Panc1 (cell line): ENCODE data around the gene ACP3. TPM values are rescaled to one million over a fixed set of nuclear protein-coding genes. Genes with fewer than 3 reads are reported as not detected.
"Not testable (repeated sequence)": the region's sequence is repeated elsewhere in the genome, so short reads cannot be mapped to it uniquely, and the experiment has no call there.

ENCODE experiments used
- ATAC-seq: fragments of 200-7000 bp; cut with Tn5 transposase; 2 replicates; pipeline ENCODE4 v1.9.1; 2020; ENCODE audit warnings: mild to moderate bottlenecking, moderate library complexity
- BruUV-seq: library from RNA; stranded (reverse); fragments of 400-500 nt; replicated peaks from 2 replicates; lab custom pipeline; 2021; lab: Mats Ljungman, UMichigan
- CTCF ChIA-PET: fragments of 300-600 bp; sonication (Branson Sonifier 250); formaldehyde crosslinking; loops from one replicate; lab custom pipeline; 2022; ENCODE audit warnings: antibody characterized with exemption; lab: Charles Lee
- POLR2A ChIA-PET: fragments of 300-600 bp; sonication (Branson Sonifier 250); formaldehyde crosslinking; loops from one replicate; lab custom pipeline; 2022; ENCODE audit warnings: antibody characterized with exemption; lab: Charles Lee
- DNase-seq: peaks from one replicate; pipeline ENCODE4 v3.0.0-alpha.2; 2010; ENCODE audit warnings: low read depth, low spot score
- H3K27ac ChIP-seq: 2 replicates; pipeline ENCODE4 v1.5.1; 2011; ENCODE audit warnings: mild to moderate bottlenecking, low read length, inconsistent platforms
- H3K27me3 ChIP-seq: fragments of 200-500 bp; sonication (Bioruptor generic); 2 replicates; pipeline ENCODE4 v1.6.0; 2014; ENCODE audit warnings: low read length, inconsistent platforms; ENCODE audit not compliant: control insufficient read depth, insufficient read depth
- H3K36me3 ChIP-seq: fragments of 200-500 bp; sonication (Bioruptor generic); 2 replicates; pipeline ENCODE4 v1.5.1; 2014; ENCODE audit warnings: inconsistent platforms, mild to moderate bottlenecking, low read length, moderate library complexity; ENCODE audit not compliant: control insufficient read depth, insufficient read depth
- H3K4me1 ChIP-seq: 2 replicates; pipeline ENCODE4 v1.5.1; 2011; ENCODE audit warnings: inconsistent platforms, mild to moderate bottlenecking, low read length, moderate library complexity; ENCODE audit not compliant: control insufficient read depth, insufficient read depth
- H3K4me3 ChIP-seq, 2 experiments: 2 replicates each; pipeline ENCODE4 v1.5.1; 2011 to 2012; ENCODE audit warnings: low read depth in 2 of 2, low read length in 2 of 2, mild to moderate bottlenecking in 2 of 2, inconsistent platforms in 1 of 2, moderate library complexity in 1 of 2
- H3K9me3 ChIP-seq: fragments of 200-500 bp; sonication (Bioruptor generic); 2 replicates; pipeline ENCODE4 v1.5.1; 2014; ENCODE audit warnings: low read depth, mild to moderate bottlenecking, inconsistent platforms, low read length, moderate library complexity; ENCODE audit not compliant: control insufficient read depth, insufficient read depth
- CTCF ChIP-seq: fragments of 450-650 bp; IDR thresholded peaks from 2 replicates; pipeline ENCODE4 v1.5.1; 2017; ENCODE audit warnings: mild to moderate bottlenecking
- POLR2AphosphoS5 ChIP-seq: IDR thresholded peaks from 2 replicates; pipeline ENCODE4 v1.6.1; 2012; ENCODE audit warnings: mild to moderate bottlenecking, low read depth, low read length, moderate library complexity
- REST ChIP-seq, 2 experiments: IDR thresholded peaks; 2 replicates each; pipeline ENCODE4 v1.6.1; 2011 to 2012; ENCODE audit warnings: low read depth in 2 of 2, control low read depth in 1 of 2, low read length in 1 of 2, mild to moderate bottlenecking in 1 of 2, moderate library complexity in 1 of 2; ENCODE audit not compliant: insufficient read depth in 1 of 2
- SIN3A ChIP-seq: IDR thresholded peaks from 2 replicates; pipeline ENCODE4 v1.6.1; 2012; ENCODE audit warnings: low read depth, mild to moderate bottlenecking, low read length, moderate library complexity, borderline replicate concordance; ENCODE audit not compliant: insufficient read depth
- TCF7L2 ChIP-seq: IDR thresholded peaks from 2 replicates; pipeline ENCODE4 v1.6.1; 2011; ENCODE audit warnings: mild to moderate bottlenecking, low read depth, low read length, inconsistent platforms
- in situ Hi-C: cut with HindIII; loops from 2 replicates; pipeline ENCODE4 v1.10.0; 2016; ENCODE audit warnings: low sequenced_read_pairs, low pct_unique_long_range_greater_than_20kb
- intact Hi-C: fragments of 100-400 bp; cut with micrococcal nuclease; formaldehyde crosslinking; loops from one replicate; pipeline ENCODE4 v1.10.0; 2022; ENCODE audit not compliant: unreplicated experiment
- total RNA-seq: library from RNA; stranded (reverse); gene quantifications from one replicate; pipeline ENCODE4 v1.2.1, GENCODE V29; 2021; ENCODE audit not compliant: unreplicated experiment

The ACP3 gene
- total RNA-seq, 1 experiment from 2014 or later, result not detected

- intact Hi-C loops, result no loop called here
- in situ Hi-C loops, result no loop called here
- H3K4me3 ChIP-seq, result no peak overlapping the region
- CTCF ChIA-PET, result no interaction called here
- no peaks in the 10 kb centered on the region for H3K4me1 ChIP-seq
- ATAC-seq (no peak), DNase-seq (no peak)
- no peak for TF ChIP-seq SIN3A
- TF ChIP-seq CTCF, result no peak
- TF ChIP-seq TCF7L2, result no peak
- TF ChIP-seq REST (IDR thresholded peaks at IDR 0.05; ENCODE audit: insufficient read depth in 1 of 2, low read depth in 2 of 2, low read length in 1 of 2), result no peak
- TF ChIP-seq POLR2AphosphoS5, result no peak
- no peaks in the 10 kb centered on the region for H3K36me3 ChIP-seq
- H3K27ac ChIP-seq, result no peak overlapping the region
- H3K27me3 ChIP-seq, result peaks cover 35% of the 10 kb centered on the region
- no TSS peak for BruUV-seq
- no peaks in the 10 kb centered on the region for H3K9me3 ChIP-seq
- POLR2A ChIA-PET, result no interaction called here
Observed at GRCh38 chr3:132386259-132386658, 69.1 kb downstream of the ACP3 start.

GRCh38 chr3:132392675-132393074 is 75.5 kb downstream of the ACP3 start:
- intact Hi-C loops, result loop anchor here (10.0 kb wide), 1 partner anchor 358 kb away; the partner anchor contains the start of gene CPNE4
- BruUV-seq, in situ Hi-C loops, H3K9me3 ChIP-seq, H3K27ac ChIP-seq, CTCF ChIA-PET, ATAC-seq, H3K4me3 ChIP-seq, POLR2A ChIA-PET, H3K4me1 ChIP-seq, H3K36me3 ChIP-seq, DNase-seq: not testable (repeated sequence)
- peaks cover 20% of the 10 kb centered on the region for H3K27me3 ChIP-seq

- H3K27me3 ChIP-seq, result peaks cover 17% of the 10 kb centered on the region
- TF ChIP-seq REST (IDR thresholded peaks at IDR 0.05; ENCODE audit: insufficient read depth in 1 of 2, low read depth in 2 of 2, low read length in 1 of 2) (no peak), CTCF (no peak), SIN3A (no peak)
- intact Hi-C loops (loop anchor here (10.0 kb wide), 1 partner anchor 360 kb away; the partner anchor contains the start of gene CPNE4), in situ Hi-C loops (no loop called here)
- no peaks in the 10 kb centered on the region for H3K4me1 ChIP-seq
- DNase-seq (no peak), ATAC-seq (no peak)
- CTCF ChIA-PET, result no interaction called here
- no peaks in the 10 kb centered on the region for H3K9me3 ChIP-seq
- no peaks in the 10 kb centered on the region for H3K36me3 ChIP-seq
- BruUV-seq, result no TSS peak
- no peak overlapping the region for H3K27ac ChIP-seq
- H3K4me3 ChIP-seq, result no peak overlapping the region
- POLR2A ChIA-PET, result no interaction called here
Observed at GRCh38 chr3:132394320-132394719, 77.1 kb downstream of the ACP3 start.
